ENCODE data around the gene DLX2. TPM values are rescaled to one million over a fixed set of nuclear protein-coding genes. Genes with fewer than 3 reads are reported as not detected.
A peak's percentile ranks its signal among the peaks of the same experiment; 100 is the strongest.

The DLX2 gene
- 7.7 and 9.3 TPM in 2 replicates for polyA plus RNA-seq
- 18.7 and 19.3 TPM in 2 replicates for polyA minus RNA-seq

DNA sequence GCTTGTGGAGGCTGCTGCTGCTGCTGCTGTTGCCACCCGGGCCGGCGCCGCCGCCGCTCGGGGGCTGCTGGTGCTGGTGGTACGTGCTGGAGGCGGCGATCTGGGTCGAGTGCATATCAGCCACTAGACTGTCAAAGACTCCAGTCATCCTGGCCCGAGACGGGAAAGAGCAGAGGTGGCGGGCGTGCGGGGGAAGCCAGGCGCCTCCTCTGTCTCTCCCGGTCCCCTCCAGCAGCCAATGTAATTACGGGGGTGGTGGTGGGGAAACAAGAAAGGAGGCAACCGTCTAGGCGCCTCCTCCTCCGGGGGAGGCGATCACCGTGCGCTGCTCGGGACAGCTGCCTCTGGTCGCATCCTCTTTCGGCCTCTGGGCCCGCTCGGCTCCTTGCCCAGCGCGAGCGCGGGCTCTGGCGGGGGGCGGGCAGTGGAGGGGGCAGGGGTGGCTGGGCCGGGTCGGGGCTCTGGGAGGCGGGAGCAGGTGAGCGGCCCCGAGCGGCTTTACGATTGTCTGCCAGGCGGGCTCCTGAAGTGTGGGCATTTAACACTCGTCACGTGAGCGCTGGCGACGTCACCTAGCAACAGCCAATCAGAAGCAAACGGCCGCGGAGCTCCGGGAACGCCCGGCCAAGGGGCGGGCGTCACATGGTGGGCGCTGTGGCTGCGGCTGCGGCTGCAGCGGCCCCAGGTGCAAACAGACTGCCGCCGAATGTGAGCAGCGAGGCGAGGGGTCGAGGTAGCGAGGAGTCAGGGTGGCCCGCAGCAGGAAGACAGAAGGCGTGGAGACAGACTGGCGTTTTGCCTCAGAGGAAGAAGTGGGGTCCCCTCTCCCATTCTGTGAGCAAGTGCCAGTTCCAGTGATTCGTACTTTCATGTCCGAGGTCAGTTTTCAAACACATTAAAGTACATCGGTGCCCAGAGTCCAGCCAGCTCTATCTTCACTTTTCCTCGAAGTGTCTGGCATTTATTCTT is at the start of gene DLX2:
TSS of gene DLX2 (minus strand) at position 510 of the 969 bp plus-strand sequence. CDS start at position 148, 362 bp downstream.
- peaks cover 19% of the 10 kb centered on the region for H4K20me1 ChIP-seq (ENCODE audit: insufficient read depth)
- peak within 1 kb of the TSS; percentile 85 for H3K4me3 ChIP-seq (ENCODE audit: low read length)
- TF ChIP-seq TAF1 (IDR thresholded peaks at IDR 0.05; ENCODE audit: low read depth): peak; percentile 96
- TF ChIP-seq, protein P1, sequence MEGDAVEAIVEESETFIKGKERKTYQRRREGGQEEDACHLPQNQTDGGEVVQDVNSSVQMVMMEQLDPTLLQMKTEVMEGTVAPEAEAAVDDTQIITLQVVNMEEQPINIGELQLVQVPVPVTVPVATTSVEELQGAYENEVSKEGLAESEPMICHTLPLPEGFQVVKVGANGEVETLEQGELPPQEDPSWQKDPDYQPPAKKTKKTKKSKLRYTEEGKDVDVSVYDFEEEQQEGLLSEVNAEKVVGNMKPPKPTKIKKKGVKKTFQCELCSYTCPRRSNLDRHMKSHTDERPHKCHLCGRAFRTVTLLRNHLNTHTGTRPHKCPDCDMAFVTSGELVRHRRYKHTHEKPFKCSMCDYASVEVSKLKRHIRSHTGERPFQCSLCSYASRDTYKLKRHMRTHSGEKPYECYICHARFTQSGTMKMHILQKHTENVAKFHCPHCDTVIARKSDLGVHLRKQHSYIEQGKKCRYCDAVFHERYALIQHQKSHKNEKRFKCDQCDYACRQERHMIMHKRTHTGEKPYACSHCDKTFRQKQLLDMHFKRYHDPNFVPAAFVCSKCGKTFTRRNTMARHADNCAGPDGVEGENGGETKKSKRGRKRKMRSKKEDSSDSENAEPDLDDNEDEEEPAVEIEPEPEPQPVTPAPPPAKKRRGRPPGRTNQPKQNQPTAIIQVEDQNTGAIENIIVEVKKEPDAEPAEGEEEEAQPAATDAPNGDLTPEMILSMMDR (IDR thresholded peaks at IDR 0.05; ENCODE audit: poor library complexity, severe bottlenecking): peak; percentile 46
- peak; percentile 44 for TF ChIP-seq RAD21 (conservative IDR thresholded peaks at IDR 0.05)
- peak; percentile 27 for TF ChIP-seq EP300 (conservative IDR thresholded peaks at IDR 0.05; ENCODE audit: poor library complexity, severe bottlenecking)
- peak; percentile 94 for TF ChIP-seq POLR2AphosphoS5 (IDR thresholded peaks at IDR 0.05)
- peak; percentile 85 for TF ChIP-seq MXI1 (conservative IDR thresholded peaks at IDR 0.05; ENCODE audit: poor library complexity, severe bottlenecking)
- peak; percentile 38 for TF ChIP-seq SMC3 (conservative IDR thresholded peaks at IDR 0.05; ENCODE audit: poor library complexity)
- TF ChIP-seq, protein P2, sequence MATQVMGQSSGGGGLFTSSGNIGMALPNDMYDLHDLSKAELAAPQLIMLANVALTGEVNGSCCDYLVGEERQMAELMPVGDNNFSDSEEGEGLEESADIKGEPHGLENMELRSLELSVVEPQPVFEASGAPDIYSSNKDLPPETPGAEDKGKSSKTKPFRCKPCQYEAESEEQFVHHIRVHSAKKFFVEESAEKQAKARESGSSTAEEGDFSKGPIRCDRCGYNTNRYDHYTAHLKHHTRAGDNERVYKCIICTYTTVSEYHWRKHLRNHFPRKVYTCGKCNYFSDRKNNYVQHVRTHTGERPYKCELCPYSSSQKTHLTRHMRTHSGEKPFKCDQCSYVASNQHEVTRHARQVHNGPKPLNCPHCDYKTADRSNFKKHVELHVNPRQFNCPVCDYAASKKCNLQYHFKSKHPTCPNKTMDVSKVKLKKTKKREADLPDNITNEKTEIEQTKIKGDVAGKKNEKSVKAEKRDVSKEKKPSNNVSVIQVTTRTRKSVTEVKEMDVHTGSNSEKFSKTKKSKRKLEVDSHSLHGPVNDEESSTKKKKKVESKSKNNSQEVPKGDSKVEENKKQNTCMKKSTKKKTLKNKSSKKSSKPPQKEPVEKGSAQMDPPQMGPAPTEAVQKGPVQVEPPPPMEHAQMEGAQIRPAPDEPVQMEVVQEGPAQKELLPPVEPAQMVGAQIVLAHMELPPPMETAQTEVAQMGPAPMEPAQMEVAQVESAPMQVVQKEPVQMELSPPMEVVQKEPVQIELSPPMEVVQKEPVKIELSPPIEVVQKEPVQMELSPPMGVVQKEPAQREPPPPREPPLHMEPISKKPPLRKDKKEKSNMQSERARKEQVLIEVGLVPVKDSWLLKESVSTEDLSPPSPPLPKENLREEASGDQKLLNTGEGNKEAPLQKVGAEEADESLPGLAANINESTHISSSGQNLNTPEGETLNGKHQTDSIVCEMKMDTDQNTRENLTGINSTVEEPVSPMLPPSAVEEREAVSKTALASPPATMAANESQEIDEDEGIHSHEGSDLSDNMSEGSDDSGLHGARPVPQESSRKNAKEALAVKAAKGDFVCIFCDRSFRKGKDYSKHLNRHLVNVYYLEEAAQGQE (IDR thresholded peaks at IDR 0.05; ENCODE audit: borderline replicate concordance): peak; percentile 56
- no peak for TF ChIP-seq EZH2 (IDR thresholded peaks at IDR 0.05; ENCODE audit: borderline replicate concordance, insufficient read depth, low read length, poor library complexity, severe bottlenecking)
- H3K27ac ChIP-seq (ENCODE audit: low read length): peak within 1 kb of the TSS; percentile 93
- H2AFZ ChIP-seq (ENCODE audit: low read depth, low read length): peak within 1 kb of the TSS; percentile 25
- H3K9me2 ChIP-seq (ENCODE audit: insufficient read depth, low read length): no peaks in the 10 kb centered on the region
- no peaks in the 10 kb centered on the region for H3K36me3 ChIP-seq (ENCODE audit: insufficient read depth, low read length)
- H3F3A ChIP-seq (ENCODE audit: insufficient read depth, low read length, poor library complexity, severe bottlenecking): peaks cover 4% of the 10 kb centered on the region
- H3K79me2 ChIP-seq (replicated peaks; ENCODE audit: insufficient read depth, low read length): peaks cover 48% of the 10 kb centered on the region
- H3K9ac ChIP-seq (ENCODE audit: low read length): peak within 1 kb of the TSS; percentile 92
- H3K9me3 ChIP-seq (ENCODE audit: low read length): no peaks in the 10 kb centered on the region
- H3K4me2 ChIP-seq (ENCODE audit: low read length): peak within 1 kb of the TSS; percentile 87
- peaks cover 31% of the 10 kb centered on the region for H3K27me3 ChIP-seq (ENCODE audit: insufficient read depth, low read depth, low read length)

DNA sequence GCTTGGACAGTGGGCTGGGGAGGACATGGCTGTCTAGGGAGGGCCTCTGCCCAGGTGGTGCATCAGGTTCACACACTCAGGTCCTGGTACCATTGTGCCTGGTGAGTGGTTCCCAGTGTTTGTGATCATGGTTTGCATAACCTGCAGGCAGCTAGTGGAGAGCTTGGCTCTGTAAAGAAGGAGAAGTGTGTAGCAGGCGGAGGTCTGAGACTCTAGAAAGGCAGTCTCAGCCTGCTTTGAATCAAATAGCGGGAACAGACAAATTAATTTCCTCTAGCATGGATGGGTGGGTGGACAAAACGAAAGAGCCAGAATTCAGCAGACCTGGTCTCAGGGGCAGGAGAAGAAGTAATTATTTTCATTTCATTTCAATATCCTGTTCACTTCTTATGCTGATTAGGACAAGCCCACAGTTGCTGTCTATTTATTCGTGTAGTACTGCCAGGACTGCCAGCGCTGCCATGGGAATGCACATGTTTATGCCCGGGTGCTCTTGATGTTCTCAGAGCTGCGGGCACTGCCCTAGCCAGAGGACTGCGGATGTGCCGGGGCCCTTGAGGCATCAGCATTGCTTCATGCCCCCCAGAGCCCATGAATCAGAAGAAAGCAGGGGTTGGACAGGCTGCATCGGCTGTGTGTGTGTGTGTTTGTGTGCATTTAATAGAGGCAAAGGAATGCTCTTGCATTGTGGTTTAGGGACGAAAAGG is 45.4 kb upstream of the DLX2 start:
- Histone ChIP-seq H2AFZ (ENCODE audit: low read depth, low read length) (no peak overlapping the region), H3K9me2 (ENCODE audit: insufficient read depth, low read length) (no peaks in the 10 kb centered on the region), H3F3A (ENCODE audit: insufficient read depth, low read length, poor library complexity, severe bottlenecking) (no peaks in the 10 kb centered on the region), H3K36me3 (ENCODE audit: insufficient read depth, low read length) (no peaks in the 10 kb centered on the region), H3K9me3 (ENCODE audit: low read length) (no peaks in the 10 kb centered on the region), H3K27ac (ENCODE audit: low read length) (no peak overlapping the region), H3K9ac (ENCODE audit: low read length) (no peak overlapping the region), H3K4me3 (ENCODE audit: low read length) (no peak overlapping the region), H3K79me2 (replicated peaks; ENCODE audit: insufficient read depth, low read length) (no peaks in the 10 kb centered on the region), H3K4me2 (ENCODE audit: low read length) (no peak overlapping the region), H3K27me3 (ENCODE audit: insufficient read depth, low read depth, low read length) (no peaks in the 10 kb centered on the region), H4K20me1 (ENCODE audit: insufficient read depth) (no peaks in the 10 kb centered on the region)
- TF ChIP-seq SMC3 (conservative IDR thresholded peaks at IDR 0.05; ENCODE audit: poor library complexity): no peak
- no peak for TF ChIP-seq POLR2AphosphoS5 (IDR thresholded peaks at IDR 0.05)

Measured in neural cell (in vitro differentiated cells).